GM18868 (cell line): ENCODE results near the gene CNIH4.
A peak's percentile ranks its signal among the peaks of the same experiment; 100 is the strongest.
"Not testable (repeated sequence)": the region's sequence is repeated elsewhere in the genome, so short reads cannot be mapped to it uniquely, and the experiment has no call there.

Experiments
- ATAC-seq: cut with Tn5 transposase; IDR thresholded peaks from one replicate; pipeline ENCODE4 v1.9.1; 2021; ENCODE audit warnings: mild to moderate bottlenecking, moderate library complexity; ENCODE audit not compliant: unreplicated experiment

CNIH4 gene

DNA sequence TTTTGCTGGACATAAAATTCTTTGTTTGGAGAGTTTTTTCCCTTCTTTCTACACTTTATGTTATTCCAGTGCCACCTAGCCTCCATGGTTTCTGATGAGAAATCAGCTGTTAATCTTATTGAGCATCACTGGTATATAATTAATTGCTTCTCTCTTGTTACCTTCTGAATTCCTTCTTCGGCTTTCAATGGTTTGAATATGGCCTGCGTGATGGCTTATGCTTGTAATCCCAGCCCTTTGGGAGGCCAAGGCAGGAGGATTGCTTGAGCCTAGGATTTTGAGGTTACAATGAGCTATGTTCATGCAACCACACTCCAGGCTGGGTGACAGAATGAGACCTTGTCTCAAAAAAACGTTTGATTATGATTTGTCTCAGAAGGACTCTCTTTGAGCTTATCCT, 13.0 kb upstream of the CNIH4 start:
- no peak for ATAC-seq

DNA sequence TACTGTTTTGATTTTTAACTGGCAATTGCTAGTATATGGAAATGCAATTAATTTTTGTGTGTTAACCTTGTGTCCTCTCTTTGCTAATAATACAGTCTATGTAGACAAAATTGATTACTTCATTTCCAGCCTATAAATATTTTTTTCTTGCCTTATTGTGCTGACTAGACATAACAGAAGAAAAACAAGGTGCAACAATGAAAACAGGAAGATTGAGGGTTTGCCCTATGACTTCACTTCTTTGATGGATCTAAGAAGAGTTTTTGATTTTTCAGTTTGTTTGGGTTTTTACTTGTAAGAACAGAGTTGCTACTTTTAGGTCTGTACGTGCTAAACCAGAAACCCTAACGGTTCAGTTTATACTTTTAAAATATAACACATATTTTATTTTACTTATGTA, 8.5 kb upstream of the CNIH4 start:
- no peak for ATAC-seq

DNA sequence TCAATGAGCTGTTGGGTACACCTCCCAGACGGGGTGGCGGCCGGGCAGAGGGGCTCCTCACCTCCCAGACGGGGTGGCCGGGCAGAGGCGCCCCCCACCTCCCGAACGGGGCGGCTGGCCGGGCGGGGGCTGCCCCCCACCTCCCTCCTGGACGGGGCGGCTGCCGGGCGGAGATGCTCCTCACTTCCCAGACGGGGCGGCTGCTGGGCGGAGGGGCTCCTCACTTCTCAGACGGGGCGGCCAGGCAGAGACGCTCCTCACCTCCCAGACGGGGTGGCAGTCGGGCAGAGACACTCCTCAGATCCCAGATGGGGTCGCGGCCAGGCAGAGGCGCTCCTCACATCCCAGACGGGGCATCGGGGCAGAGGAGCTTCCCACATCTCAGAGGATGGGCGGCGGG, 7.0 kb upstream of the CNIH4 start:
- ATAC-seq = not testable (repeated sequence)

DNA sequence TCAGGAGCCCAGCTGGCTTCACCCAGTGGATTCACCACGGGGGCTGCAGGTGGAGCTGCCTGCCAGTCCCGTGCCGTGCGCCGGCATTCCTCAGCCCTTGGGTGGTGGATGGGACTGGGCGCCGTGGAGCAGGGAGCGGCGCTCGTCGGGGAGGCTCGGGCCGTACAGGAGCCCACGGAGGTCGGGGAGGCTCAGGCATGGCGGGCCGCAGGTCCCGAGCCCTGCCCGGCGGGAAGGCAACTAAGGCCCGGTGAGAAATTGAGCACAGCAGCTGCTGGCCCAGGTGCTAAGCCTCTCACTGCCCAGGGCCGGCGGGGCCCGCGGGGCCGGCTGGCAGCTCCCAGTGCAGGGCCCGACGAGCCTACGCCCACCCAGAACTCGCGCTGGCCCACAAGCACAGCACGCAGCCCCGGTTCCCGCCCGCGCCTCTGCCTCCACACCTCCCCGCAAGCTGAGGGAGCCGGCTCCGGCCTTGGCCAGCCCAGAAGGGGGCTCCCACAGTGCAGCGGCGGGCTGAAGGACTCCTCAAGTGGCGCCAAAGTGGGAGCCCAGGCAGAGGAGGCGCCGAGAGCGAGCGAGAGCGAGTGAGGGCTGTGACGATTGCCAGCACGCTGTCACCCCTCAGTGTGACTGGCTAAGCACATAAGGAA, 4.1 kb upstream of the CNIH4 start:
- ATAC-seq = not testable (repeated sequence)

DNA sequence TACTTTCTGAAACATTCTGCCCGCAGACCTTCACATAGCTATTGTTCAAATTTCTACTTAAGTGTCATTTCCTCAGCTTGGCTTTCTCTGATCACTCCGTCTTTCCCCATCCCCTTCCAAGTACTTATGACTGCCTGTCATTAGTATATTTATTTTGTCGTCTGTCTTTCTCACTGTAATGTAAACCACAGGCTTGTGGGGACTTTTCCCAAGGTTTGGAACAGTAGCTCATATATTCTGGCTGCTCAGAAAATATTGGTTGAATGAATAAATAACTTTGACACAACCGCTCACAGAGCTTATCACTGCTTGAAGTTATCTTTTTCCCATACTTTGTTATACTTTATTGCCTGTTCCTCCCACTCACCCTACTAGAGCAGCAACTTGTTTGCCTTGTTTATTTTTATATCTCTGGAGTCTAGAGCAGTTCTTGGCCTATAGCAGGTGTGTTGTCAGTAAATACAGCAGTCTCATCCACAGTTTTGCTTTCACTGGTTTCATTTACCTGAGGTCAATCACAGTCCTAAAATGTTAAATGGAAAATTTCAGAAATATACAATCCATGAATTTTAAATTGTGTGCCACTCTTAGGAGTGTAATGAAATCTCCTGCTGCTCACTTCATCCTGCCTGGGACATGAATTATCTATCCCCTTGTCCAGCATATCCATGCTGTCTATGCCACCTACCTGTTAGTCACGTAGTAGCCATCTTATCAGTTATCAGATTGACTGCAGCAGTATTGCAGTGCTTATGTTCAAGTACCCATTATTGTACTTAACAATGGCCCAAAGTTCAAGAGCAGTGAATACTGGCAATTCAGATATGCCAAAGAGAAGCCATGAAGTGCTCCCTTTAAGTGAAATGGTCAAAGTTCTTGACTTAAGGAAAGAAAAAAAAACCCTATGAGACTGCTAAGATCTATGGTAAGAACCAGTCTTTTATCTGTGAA, 2.4 kb upstream of the CNIH4 start:
- no peak for ATAC-seq

DNA sequence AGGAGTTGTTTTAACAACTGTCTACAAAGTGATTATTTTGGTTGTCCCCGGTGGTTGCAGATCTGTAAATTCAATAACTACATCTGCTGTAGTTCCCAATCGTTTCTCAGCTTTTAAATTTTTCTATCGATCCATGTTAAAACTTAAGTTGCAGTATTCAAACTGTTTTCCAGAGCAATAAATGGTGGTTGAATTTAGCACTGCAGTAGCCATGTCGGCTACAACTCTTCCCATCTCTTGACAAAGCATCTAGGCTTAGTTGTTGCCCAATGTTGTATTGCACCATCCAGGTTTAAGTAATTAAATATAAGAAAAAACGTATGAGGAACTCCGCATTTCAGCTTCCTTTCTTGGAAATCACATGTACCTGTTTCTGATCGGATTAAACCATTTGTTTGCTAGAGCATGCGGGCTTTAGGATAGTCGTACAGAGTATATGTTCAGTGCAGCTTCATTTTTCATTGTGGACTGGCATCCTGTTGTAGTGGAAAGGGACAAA, 996 bp downstream of the CNIH4 start:
- ATAC-seq = no peak

DNA sequence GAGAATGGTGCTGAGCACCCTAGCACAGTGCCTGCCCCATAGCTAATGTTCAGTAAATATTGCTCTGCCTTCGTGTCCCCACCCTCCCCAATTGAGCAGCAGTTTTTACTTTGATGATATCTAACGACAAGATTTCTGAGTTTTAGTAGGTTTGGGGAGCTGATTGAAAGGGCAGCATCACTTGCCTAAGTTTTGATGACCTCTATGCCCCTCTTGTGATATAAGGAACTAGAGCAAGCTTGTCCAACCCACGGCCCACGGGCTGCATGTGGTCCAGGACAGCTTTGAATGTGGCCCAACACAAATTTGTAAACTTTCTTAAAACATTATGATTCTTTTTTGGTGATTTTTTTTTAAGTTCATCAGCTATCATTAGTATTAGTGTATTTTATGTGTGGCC, 1.6 kb downstream of the CNIH4 start:
- no peak for ATAC-seq

DNA sequence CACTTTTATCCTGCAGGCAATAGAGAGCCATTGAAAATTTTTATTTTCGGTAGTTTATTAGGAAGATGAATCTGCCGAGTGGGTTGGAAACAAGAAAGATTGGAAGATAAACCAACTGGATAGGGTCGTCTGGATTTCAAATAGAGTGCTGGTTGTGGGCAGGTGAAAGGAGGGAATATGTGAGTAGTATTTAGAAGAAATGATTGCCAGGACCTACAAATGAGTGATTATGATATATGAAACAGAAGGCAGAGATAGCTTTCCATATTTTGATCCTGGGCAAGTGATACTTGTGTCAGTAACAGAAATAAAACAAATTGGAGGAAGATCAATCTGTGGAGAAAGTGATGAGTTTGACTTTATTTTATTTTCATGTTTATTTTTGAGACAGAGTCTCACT, 2.5 kb downstream of the CNIH4 start:
- ATAC-seq = no peak

DNA sequence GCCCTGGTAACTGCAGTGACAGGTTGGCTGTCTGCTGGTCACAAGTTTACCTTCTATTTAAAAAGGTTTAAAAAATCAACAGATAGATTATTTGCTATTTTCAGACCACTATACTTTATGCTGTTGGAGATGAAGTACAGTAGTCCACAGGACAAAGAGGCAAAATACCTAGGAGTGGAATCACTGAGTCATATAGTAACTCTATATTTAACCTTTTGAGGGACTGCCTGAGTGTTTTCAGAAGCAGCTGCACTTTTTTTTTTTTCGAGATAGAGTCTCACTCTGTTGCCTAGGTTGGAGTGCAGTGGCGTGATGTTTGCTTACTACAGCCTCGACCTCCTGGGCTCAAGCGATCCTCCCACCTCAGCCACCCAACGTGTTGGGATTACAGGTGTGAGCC, 11.7 kb downstream of the CNIH4 start:
- peak; percentile 93 for ATAC-seq

DNA sequence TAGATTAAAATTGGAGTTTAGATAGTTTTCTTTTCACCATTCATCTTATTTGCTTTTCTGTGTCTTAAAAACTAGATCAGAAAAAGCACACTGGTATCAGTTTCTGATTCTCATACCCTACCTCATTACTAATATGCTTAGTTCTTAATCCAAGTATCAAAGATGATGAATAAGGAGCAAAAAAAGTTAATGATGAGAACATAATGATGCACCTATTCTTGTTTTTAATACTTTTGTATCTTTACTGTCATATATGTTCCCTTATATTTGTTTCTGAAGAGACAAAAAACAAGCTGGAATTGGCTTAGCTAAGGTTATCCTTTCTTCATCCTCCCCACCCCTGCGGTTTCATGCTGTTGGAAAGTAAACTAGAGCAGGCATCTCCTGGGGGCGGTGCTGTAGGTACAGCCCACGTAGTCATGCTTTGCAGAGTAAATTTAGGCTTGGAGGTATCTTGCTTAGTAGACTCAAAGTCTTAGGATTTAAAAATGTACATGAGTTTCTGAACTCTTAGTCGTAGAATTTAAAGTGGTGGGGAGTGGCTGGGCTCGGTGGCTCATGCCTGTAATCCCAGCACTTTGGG, 16.4 kb downstream of the CNIH4 start:
- ATAC-seq = no peak

DNA sequence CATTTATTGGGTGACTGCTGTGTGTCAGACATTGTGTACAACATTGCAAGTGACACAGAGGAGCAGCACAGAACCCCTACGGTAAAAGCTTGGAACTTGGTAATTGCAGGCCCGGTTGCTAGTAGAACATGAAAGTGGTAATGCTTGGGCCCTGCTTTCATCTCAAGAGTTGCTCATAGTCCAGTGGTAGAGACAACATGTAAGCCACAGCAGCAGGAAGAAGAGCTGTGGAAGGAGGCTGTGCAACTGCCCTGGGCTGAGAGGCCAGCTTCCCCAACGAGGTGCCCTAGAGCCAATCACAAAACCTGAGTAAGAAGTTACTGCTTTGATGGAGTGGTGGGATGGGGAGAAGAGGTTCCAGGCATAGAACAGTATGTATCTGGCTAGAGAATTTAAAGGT, 18.4 kb downstream of the CNIH4 start:
- no peak for ATAC-seq

DNA sequence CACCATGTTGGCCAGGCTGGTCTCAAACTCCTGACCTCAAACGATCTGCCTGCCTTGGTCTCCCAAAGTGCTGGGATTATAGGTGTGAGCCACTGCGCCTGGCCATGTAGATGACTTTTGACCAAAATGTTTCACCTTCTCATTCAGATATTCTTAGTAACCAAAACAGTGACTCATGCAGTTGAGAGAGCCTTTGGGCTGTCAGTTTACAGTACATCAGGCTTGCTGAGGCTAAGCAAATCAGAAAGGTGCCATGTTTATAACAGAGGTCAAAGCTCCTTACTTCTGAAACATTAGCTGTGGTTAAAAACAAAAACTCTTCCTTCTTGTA, 21.0 kb downstream of the CNIH4 start:
- ATAC-seq = peak; percentile 70

DNA sequence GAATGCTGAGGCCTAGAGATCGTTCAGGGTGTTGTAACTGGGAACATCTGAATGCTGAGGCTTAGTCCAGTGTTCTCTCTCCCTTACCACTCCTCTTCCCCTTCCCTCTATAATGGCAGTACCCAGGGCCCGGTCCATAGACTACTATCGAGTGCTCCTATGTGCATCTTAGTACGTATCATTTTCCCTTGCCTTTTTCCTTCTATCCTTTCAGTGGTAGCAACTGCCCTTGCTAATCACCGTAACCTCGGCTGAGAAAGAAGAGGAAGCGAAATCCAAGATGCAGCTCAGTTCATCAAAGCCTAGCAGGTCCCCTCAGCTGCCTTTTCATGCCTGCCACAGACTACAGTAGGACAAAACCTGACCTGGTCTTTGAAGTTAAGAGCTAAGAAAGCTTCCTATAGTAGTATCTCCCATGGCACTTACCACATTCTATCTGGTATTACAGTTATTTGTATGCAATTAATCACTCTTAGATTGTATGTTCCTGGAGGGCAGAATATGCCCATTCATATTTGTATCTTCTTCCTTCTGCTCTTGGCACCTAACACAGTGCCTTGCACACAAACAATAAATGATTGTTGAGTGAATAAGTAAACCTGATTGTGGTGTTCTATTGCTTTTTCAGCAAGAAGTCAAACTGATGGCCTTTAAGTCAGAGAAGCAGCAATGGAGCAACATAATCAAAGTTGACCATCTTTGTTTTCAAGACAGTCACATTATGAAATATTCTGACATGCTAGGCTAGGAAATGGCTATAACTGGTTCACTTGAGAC, 22.4 kb downstream of the CNIH4 start:
- peak; percentile 63 for ATAC-seq

DNA sequence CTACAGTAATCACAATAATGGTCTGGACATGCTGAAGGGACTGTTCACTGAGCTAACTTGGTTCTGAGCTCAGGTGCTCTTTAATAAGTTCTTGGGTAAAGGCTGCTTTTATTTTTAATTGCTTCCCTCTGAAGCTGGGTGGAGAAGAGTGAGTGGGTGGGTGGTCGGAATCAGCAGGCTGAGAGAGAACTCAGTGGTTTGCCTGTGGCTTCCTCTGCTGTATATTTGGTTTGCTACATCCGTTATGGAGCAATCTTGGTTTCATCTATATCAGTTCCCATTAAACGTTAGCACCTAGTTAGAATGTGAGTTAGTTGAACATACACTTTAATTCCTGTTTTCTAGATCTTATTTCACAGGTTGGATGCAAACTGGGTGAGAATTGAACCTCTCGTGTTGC, 23.3 kb downstream of the CNIH4 start:
- ATAC-seq = peak; percentile 58

DNA sequence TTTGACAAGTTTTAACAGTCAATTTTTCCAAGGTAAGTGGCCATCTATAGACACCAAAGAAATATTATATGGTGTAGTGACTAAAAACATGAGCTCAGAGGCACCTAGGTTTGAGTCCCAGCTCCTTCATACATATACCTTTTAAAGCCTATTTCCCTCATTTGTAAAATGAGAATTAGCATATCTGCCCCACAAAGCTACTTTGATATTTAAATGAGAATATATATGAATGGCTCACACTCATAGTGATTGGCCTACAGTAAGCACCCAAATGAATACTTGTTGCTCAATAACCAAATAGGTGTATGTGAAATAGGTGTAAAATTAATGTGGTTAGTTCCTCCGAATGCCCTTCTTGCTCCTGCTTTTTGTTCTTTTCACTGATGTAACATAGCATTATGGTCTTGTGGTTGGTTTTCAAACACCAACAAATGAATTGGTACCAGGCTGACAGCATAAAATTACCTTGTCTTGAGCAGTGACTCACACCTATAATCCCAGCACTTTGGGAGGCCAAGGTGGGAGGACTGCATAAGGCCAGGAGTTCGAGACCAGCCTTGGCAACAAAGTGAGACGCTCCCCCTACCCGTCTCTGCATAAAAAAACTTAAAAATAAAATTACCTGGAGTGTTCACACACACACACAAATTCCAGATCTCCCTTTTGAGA, 25.3 kb downstream of the CNIH4 start:
- ATAC-seq = no peak

DNA sequence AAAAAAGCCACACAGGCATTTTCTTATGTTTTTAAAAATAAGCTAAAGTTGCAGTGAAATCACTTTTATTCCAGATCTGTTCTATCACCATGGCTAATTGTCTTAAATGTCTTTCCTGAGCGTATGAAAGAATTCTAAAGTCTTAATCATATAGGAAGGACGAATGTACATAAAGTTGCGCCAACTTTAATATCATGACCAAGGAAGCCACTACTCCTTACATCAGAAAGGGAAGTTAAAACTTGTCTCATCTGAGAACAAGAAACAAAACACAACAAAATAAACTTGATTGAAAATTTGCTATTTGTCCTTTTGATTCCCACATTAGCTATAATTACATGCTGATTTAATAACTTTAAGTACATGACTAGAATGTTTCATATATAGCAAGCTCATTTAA, 26.5 kb downstream of the CNIH4 start:
- no peak for ATAC-seq

DNA sequence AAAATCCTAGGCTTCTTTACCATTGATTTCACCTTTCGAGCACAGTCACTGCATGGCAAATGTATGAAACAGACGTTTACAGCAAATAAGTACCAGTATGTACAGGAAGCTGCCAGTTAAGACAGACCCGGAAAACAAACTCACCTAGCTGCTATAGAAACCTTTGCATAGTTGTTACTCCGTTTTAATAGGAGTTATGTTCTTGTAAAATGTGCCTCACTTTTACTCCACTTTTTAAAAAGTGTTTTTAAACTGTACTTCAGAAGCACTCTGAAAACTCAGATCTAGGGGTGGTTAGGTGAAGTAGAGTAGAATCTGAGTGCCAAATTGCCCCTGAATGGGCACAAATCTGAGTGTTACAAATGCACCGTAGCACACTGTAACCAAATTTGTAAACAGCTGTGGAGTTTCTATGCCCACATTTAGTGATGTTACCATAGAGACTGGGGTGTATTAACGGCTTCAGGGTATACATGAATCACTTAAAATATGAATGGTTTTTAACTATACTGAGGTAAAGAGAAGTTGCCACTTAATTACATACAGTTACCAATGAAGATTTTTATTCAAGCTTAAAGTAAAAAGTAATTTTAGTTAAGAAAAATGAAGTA, 30.7 kb downstream of the CNIH4 start:
- no peak for ATAC-seq

DNA sequence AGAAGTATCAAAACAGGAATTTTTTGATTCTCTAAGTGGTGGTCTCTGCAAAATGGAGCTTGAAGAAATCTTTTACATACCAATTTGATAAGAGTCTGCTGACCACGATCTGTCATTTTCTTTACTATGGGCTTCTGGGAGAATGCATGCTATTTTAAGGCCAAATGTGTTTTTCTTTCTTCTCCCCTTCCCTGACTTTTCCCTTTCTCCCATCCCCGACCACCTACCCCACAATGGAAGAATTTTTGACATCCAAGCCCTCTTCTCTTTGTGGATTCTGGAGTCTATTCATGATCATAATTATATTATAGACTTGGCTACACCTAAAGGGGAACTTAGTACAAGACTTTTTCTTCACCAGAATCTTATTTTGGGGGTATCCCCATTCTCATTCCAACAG, 31.3 kb downstream of the CNIH4 start:
- ATAC-seq = no peak

DNA sequence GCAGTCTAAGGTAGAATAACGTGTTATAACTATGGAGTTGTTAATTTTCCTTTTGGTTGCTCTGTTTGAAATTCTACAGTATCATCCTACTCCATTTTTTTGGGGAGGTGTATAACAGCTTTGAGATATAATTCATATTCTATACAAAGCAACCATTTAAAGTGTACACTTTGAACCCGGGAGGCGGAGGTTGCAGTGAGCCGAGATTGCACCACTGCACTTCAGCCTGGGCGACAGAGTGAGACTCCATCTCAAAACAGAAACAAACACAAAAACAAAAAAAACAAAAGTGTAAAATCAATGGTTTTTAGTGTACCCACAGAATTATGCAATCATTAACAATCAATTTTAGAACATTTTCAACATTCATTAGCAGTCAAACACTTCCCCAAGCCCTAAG, 33.8 kb downstream of the CNIH4 start:
- no peak for ATAC-seq
